ENCODE data around the gene MGP.
A peak's percentile ranks its signal among the peaks of the same experiment; 100 is the strongest.

MGP gene

DNA sequence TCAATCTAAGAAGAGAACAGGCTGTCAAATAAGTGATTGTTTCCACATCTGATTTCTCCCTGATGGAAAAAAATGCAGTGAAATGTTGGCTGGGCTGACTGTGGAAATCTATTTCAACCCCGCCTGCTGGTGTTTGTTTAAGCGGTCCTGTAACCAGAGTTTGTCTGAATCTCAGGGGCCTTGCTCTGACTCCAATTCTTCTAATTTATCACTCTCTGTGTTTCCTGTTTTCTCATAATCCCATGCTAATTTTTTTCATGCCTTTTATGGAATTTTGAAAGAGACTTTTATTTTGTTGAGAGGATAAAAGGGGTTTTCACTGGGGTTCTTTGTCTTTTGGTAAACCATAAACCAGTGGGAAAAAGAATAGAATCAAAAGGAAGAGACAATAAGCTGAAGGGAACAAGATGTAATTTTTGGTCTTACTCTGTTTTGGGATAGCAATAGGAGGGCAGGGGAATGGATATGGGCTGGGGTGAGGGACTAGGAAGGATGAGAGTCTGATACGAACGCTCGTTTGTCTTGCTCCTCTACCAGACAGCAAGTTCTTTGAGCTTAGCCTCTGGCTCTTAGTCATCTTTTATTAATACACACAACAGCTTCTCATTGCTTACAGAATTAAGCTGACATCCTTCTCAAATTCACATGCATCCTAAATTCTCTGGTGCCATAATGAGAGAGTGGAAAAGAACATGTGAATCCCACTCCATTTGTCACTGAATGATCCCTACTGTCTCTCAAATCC lies 8.0 kb upstream of the MGP start:
- Mint-ChIP-seq H3K36me3 (ENCODE audit: insufficient read depth) (no peaks in the 10 kb centered on the region), H3K27me3 (peaks cover 9 to 12% of the 10 kb centered on the region in 2 donors), H3K4me1 (ENCODE audit: low read depth in 2 of 2) (no peaks in the 10 kb centered on the region), H3K4me3 (no peak overlapping the region), H3K27ac (no peak overlapping the region), H3K9me3 (no peaks in the 10 kb centered on the region)
- DNase-seq = no peak
- ATAC-seq (replicated peaks) = no peak

DNA sequence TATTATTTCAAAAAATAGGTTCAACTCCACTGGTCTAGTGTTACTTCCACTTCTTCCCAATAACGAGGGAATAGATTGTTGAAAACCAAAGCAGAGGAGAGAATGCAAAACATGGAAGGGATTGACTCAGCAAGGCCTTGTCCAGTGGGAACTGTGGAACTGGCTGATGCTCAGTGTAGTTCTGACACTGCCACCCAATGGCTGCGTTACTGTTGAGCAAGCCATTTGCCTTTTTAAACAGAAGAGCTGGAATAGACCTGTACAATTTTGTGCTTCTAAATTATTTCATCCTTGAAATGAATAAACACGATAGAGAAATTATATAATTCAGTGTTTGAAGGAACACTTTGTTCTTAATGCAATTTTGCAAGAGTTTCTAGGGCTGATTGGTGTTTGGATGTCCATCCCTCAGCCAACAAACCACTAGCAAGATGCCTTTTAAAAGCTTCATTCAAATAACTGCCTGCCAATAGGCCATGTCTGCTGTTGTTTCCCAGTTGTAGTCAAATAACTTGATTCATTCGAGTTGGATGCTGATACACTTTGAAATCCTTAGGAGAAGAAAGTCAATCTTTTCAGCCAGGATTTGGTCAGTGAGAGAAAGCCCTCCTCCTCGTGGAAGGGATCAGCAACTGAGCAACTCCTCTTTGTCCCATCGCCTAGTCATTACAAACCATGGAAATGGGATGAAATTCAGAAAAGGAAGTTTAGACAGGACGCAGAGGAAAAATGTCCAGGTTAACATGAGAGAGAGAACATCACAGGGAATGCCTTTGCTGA lies 7.3 kb upstream of the MGP start:
- Mint-ChIP-seq H3K27ac (no peak overlapping the region), H3K36me3 (ENCODE audit: insufficient read depth) (no peaks in the 10 kb centered on the region), H3K27me3 (peaks cover 16% of the 10 kb centered on the region in 2 donors), H3K4me1 (ENCODE audit: low read depth in 2 of 2) (no peaks in the 10 kb centered on the region), H3K4me3 (no peak overlapping the region), H3K9me3 (no peaks in the 10 kb centered on the region)
- no peak for ATAC-seq (replicated peaks)
- no peak for DNase-seq

DNA sequence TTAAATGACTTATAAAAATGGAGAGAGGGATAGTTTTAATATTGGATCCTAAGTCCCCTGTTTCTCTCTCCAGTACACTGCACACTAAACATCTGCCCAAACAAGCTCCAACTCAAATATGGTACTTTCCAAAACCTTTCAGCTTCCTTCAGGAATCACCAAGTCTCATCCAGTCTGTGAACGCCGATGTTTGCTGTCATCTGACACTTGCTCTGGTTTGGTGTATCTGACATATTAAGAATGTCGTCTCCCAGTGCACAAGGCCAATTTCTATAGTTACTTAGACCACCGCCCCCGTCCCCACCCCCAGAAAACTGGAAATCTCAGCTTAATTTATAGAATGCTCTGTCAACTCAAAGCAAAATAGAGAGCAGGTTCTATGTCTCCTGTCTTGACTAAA lies 5.0 kb upstream of the MGP start:
- H3K4me3 Mint-ChIP-seq = no peak overlapping the region
- DNase-seq (no peak), ATAC-seq (replicated peaks) (no peak)
- H3K27ac Mint-ChIP-seq = no peak overlapping the region
- peaks cover 3 to 9% of the 10 kb centered on the region in 2 donors for H3K4me1 Mint-ChIP-seq (ENCODE audit: low read depth in 2 of 2)
- peaks cover 33 to 38% of the 10 kb centered on the region in 2 donors for H3K27me3 Mint-ChIP-seq
- H3K36me3 Mint-ChIP-seq (ENCODE audit: insufficient read depth) = no peaks in the 10 kb centered on the region
- no peaks in the 10 kb centered on the region for H3K9me3 Mint-ChIP-seq

DNA sequence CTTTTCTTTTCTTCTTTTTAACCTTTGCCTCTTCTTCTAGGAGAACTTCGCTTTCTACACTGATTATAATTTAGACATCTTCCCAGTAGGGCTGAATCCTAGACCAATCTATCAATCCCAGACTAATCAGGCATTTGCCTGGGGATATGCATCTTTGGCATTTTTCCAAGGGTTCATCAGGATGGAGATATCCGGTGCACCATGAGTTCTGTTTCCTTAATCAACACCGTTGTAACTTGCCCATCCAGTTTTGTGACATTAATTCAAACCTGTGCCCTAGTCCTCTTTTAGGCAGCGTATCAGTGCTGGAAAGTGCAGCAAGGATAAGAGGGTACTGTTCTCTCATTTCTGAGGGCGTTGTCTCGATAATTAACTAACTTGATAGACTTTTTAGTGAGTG lies 617 bp upstream of the MGP start:
- H3K27me3 Mint-ChIP-seq = peaks cover 33 to 35% of the 10 kb centered on the region in 2 donors
- no peak overlapping the region for H3K27ac Mint-ChIP-seq
- H3K4me1 Mint-ChIP-seq (ENCODE audit: low read depth in 2 of 2) = peaks cover 13 to 22% of the 10 kb centered on the region in 2 donors

DNA sequence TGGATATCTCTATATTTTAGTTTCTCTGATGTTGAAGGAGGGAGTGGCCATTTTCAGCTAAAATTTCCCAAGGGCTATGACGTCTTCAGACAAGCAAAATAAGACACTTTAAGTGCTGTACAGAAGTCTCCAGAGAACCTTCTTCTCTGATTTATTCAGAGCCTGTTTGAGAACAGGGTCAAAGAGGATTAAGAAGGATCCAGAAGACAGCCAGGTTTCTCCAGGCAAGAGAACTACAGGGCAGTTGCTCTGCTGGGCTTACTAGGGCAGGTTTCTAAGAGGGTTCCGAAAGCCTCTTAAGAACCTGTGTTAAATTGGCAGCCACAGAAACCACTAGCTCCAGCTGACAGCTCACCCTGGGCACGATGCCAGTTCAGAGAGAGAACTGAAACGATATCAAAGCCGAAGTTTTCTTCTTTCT lies 1.2 kb downstream of the MGP start:
- Mint-ChIP-seq H3K27ac (peak overlapping the region in 1 of 2 donors; percentile 56), H3K4me1 (ENCODE audit: low read depth in 2 of 2) (peaks cover 16 to 30% of the 10 kb centered on the region in 2 donors), H3K4me3 (peak overlapping the region; percentile 28 to 54), H3K27me3 (peaks cover 33 to 35% of the 10 kb centered on the region in 2 donors), H3K9me3 (no peaks in the 10 kb centered on the region), H3K36me3 (ENCODE audit: insufficient read depth) (peaks cover 6% of the 10 kb centered on the region)
- DNase-seq (peak; percentile 82 to 86 (median 84)), ATAC-seq (replicated peaks) (peak; percentile 99)

More for the DNA sequence above, 617 bp upstream of the MGP start:
- ATAC-seq (replicated peaks) = no peak
- H3K9me3 Mint-ChIP-seq = no peaks in the 10 kb centered on the region
- peaks cover 6% of the 10 kb centered on the region for H3K36me3 Mint-ChIP-seq (ENCODE audit: insufficient read depth)
- H3K4me3 Mint-ChIP-seq = no peak overlapping the region
- DNase-seq = no peak

DNA sequence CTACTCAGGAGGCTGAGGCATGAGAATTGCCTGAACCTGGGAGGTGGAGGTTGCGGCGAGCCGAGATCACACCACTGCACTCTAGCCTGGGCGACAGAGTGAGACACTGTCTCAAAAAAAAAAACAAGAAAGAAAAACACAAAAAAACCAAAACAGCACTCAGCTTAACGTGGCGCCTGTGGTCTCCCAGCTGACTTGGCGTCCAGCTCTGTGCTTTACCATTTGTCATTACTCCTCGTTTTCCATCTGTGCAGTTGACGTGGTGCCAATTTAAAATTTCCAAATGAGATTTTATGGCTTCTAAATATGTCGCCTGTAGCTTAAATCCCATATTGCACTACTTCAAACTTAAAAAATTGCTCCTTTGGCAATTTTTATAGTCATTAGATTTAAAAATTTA lies 2.0 kb downstream of the MGP start:
- DNase-seq = no peak
- Mint-ChIP-seq H3K27me3 (peaks cover 27 to 35% of the 10 kb centered on the region in 2 donors), H3K36me3 (ENCODE audit: insufficient read depth) (peaks cover 6% of the 10 kb centered on the region), H3K4me3 (no peak overlapping the region), H3K9me3 (no peaks in the 10 kb centered on the region), H3K27ac (no peak overlapping the region), H3K4me1 (ENCODE audit: low read depth in 2 of 2) (peaks cover 16 to 30% of the 10 kb centered on the region in 2 donors)
- ATAC-seq (replicated peaks) = no peak

DNA sequence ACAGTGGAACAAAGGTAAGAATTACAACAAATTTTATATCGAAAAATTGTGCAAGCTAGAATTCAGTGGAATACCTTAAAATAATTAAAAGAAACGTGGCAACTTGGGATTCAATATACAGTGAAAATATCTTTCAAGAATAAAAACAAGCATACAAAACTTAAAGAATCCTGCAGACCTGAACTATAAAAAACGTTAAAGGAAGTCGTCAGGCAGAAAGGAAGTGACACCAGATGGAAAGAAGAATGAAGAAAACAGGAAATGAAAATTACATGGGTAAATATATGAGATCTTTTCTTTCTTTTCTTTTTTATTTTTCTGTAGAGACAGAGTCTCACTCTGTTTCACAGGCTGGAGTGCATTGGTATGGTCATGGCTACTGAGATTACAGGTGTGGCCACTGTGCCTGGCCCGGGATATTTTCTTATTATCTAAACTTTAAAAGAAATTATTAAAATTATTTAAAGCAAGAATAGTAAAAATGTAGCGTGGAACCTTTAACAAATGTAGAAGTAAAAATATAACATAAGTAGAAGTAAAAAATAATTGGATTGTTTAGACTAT lies 4.7 kb downstream of the MGP start:
- DNase-seq = no peak
- Mint-ChIP-seq H3K27ac (peak overlapping the region in 1 of 2 donors; percentile 54), H3K4me1 (ENCODE audit: low read depth in 2 of 2) (peaks cover 14 to 24% of the 10 kb centered on the region in 2 donors), H3K4me3 (no peak overlapping the region), H3K27me3 (peaks cover 8 to 9% of the 10 kb centered on the region in 2 donors), H3K36me3 (ENCODE audit: insufficient read depth) (peaks cover 6% of the 10 kb centered on the region), H3K9me3 (no peaks in the 10 kb centered on the region)
- no peak for ATAC-seq (replicated peaks)

DNA sequence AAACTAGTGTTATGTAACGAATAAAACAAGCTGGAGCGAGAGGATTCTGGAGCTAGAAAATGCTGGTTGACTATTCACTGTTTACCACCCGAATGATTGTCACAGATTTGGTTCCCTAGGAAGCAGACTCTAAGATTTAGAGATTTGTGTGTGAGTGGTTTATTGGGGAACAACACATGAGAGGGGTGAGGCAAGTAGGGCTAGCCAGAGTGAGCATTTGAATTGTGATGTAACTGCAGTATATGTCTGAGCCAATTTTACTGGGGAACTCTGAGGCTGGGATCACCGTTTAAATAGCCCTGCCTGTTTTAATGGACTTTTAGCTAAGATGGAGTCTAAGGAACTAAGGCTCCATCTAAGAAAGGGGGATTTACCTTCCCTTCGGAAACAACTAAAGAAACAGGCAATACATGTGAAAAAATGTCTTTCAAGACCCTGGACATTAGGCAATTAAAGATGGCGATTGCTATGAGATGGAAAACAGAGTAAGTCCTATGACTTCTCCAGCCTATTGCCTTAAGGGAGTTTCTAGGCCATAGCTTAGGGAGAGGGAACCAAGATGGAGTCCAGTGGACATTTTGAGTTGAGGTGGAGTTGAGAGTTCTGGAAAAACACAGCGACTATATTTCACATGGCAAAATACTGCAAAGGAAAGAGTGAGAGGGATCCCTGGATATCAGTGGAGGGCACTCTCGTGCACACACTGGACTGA lies 6.3 kb downstream of the MGP start:
- H3K4me3 Mint-ChIP-seq = no peak overlapping the region
- peaks cover 5 to 12% of the 10 kb centered on the region in 2 donors for H3K4me1 Mint-ChIP-seq (ENCODE audit: low read depth in 2 of 2)
- no peaks in the 10 kb centered on the region for H3K27me3 Mint-ChIP-seq
- H3K27ac Mint-ChIP-seq = no peak overlapping the region
- no peaks in the 10 kb centered on the region for H3K9me3 Mint-ChIP-seq
- ATAC-seq (replicated peaks) (no peak), DNase-seq (no peak)
- H3K36me3 Mint-ChIP-seq (ENCODE audit: insufficient read depth) = peaks cover 2% of the 10 kb centered on the region

DNA sequence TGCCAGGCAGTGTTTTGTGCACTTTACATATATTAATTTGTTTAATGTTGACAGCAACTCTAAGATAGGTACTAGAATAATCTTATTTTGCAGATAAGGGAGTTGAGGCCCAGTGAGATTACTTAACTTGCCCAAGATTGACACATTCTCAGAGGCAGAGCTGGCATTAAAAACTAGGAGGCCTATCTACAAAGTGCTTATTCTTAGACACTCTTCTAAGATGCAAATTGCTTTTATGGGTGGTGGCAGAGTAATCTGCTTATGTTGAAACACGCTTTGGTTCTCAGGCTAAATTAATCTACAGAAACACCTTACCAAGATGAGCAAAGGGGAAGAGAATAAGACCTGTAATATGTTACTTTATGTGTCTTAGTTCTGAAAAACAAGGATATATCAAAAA lies 7.2 kb downstream of the MGP start:
- DNase-seq (no peak), ATAC-seq (replicated peaks) (no peak)
- H3K27me3 Mint-ChIP-seq = no peaks in the 10 kb centered on the region
- no peaks in the 10 kb centered on the region for H3K36me3 Mint-ChIP-seq (ENCODE audit: insufficient read depth)
- no peaks in the 10 kb centered on the region for H3K9me3 Mint-ChIP-seq
- H3K4me1 Mint-ChIP-seq (ENCODE audit: low read depth in 2 of 2) = peaks cover 3 to 8% of the 10 kb centered on the region in 2 donors
- no peak overlapping the region for H3K4me3 Mint-ChIP-seq
- H3K27ac Mint-ChIP-seq = no peak overlapping the region

DNA sequence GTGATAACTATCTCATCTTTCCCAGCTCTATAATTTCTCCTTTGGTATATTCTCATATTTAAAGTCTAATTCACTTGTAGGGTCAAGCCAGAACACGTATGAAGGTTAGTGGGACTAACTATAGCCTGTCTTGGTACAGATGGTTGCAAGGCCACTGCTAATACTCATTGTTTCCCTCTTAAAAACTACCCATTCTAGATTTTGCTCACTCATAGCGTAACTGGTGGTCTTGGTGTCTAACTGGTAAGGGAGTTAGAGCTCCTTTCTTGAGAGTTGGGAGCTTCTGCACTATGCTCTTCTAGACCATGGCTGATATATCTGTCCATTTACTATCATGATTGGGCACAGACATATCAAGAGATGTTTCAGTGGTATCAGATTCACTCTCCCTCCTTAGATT lies 8.8 kb downstream of the MGP start:
- Mint-ChIP-seq H3K27me3 (no peaks in the 10 kb centered on the region), H3K4me3 (no peak overlapping the region), H3K27ac (no peak overlapping the region), H3K9me3 (no peaks in the 10 kb centered on the region), H3K36me3 (ENCODE audit: insufficient read depth) (no peaks in the 10 kb centered on the region), H3K4me1 (ENCODE audit: low read depth in 2 of 2) (peaks cover 3 to 8% of the 10 kb centered on the region in 2 donors)
- ATAC-seq (replicated peaks) (no peak), DNase-seq (no peak)

DNA sequence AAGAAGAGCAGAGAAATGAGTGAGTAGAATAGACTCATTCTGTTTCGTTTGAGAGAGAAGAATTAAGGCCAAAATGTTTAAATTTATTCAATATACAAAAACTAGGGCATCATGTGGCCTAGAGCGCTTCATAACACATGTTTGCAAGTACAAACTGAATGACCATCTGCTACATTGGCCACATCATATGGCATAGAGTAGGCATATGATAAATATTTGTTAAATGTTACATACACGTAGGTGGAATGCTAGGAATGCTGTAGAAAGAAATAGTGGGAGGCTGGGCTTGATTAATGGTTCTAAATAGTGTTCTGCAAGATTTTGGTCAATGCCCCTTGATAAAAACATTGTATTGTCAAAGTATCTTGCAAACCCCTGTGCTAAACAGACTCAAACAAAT lies 10.8 kb downstream of the MGP start:
- DNase-seq = no peak
- Mint-ChIP-seq H3K27ac (no peak overlapping the region), H3K4me1 (ENCODE audit: low read depth in 2 of 2) (no peaks in the 10 kb centered on the region)

DNA sequence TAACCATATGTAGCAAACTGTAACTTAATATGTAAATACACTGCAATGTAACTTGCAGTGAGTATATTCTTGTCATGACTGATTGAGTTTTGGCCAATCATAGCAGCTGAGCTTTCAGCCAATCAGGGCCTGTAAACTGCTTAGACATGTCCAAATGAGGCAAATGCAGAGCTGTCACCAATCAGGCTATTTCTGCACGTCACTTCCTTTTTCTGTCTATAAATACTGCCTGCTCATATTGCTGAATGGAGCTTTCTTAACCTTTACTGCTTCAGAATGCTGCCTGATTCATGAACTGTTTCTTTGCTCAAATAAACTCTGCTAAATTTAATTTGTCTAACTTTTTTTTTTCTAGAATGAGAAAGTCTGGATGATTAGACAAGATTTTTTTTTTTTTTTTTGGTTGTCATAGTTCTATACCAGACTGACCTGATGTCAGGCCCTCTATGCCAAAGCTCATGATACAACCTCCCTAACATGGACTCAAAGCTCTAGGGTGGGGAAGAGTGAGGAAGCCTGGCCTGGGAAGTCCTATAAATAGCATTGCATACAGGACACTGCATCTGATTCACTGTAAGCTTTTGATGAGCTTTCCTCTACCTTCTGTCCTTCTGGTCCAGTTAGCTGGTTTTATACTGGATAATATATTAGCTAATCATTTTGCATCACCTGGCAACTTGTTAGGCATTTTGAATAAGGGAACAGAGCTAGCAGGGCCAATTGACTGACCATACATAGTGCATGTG lies 12.0 kb downstream of the MGP start:
- H3K27ac Mint-ChIP-seq = no peak overlapping the region
- no peak overlapping the region for H3K4me3 Mint-ChIP-seq
- H3K36me3 Mint-ChIP-seq (ENCODE audit: insufficient read depth) = no peaks in the 10 kb centered on the region
- peaks cover 14 to 28% of the 10 kb centered on the region in 2 donors for H3K27me3 Mint-ChIP-seq
- DNase-seq (no peak), ATAC-seq (replicated peaks) (no peak)
- no peaks in the 10 kb centered on the region for H3K4me1 Mint-ChIP-seq (ENCODE audit: low read depth in 2 of 2)
- H3K9me3 Mint-ChIP-seq = no peaks in the 10 kb centered on the region

More for the DNA sequence above, 10.8 kb downstream of the MGP start:
- no peaks in the 10 kb centered on the region for H3K36me3 Mint-ChIP-seq (ENCODE audit: insufficient read depth)
- ATAC-seq (replicated peaks) = no peak
- no peak overlapping the region for H3K4me3 Mint-ChIP-seq
- H3K27me3 Mint-ChIP-seq = peaks cover 12 to 15% of the 10 kb centered on the region in 2 donors
- no peaks in the 10 kb centered on the region for H3K9me3 Mint-ChIP-seq

DNA sequence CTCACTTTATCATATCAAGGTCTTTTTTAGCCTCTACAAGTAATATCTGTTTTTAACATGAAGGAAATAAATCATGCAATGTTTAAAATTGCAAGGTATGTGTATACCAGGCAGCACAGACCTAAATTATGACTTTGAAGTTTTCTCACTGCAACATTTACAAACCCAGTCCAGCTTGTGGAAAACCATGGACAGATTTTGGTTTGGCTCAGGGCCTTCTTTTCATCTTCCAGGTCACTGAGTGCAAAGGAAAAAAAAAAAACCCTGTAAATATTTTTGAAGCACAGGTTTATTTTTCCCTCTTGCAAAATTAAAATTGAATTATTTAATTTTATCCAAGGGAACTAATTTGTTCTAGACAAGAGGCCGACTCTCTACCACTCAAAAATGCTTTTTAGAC lies 13.8 kb downstream of the MGP start:
- H3K27me3 Mint-ChIP-seq = peaks cover 29 to 44% of the 10 kb centered on the region in 2 donors
- no peak overlapping the region for H3K27ac Mint-ChIP-seq
- no peaks in the 10 kb centered on the region for H3K4me1 Mint-ChIP-seq (ENCODE audit: low read depth in 2 of 2)
- no peaks in the 10 kb centered on the region for H3K9me3 Mint-ChIP-seq
- no peak for DNase-seq
- no peak for ATAC-seq (replicated peaks)
- no peaks in the 10 kb centered on the region for H3K36me3 Mint-ChIP-seq (ENCODE audit: insufficient read depth)
- no peak overlapping the region for H3K4me3 Mint-ChIP-seq

Measured in effector memory CD8-positive, alpha-beta T cell (primary cell).